ENCODE data around the gene ZBTB4.

ZBTB4 gene

GRCh38 chr17:7429722-7430121 is 49.7 kb downstream of the ZBTB4 start:
- no peak overlapping the region for H3K4me3 ChIP-seq (ENCODE audit: low read depth, low read length)
- TF ChIP-seq CTCF (IDR thresholded peaks at IDR 0.05; ENCODE audit: low read depth, low read length), result no peak

- no peak within 1 kb of the TSS for H3K4me3 ChIP-seq (ENCODE audit: low read depth, low read length)
- TF ChIP-seq CTCF (IDR thresholded peaks at IDR 0.05; ENCODE audit: low read depth, low read length), result no peak
Observed at GRCh38 chr17:7428557-7428956, 50.9 kb downstream of the ZBTB4 start, which contains the start of gene SPEM3. Gene SPEM3, plus strand, starts transcription at chr17:7428857. Its CDS starts 46 bp downstream, at chr17:7428903.

- TF ChIP-seq CTCF (IDR thresholded peaks at IDR 0.05; ENCODE audit: low read depth, low read length), result no peak
- H3K4me3 ChIP-seq (ENCODE audit: low read depth, low read length), result no peak overlapping the region
Observed at GRCh38 chr17:7427549-7427948, 51.9 kb downstream of the ZBTB4 start.

- TF ChIP-seq CTCF (IDR thresholded peaks at IDR 0.05; ENCODE audit: low read depth, low read length), result no peak
- H3K4me3 ChIP-seq (ENCODE audit: low read depth, low read length), result no peak overlapping the region
Observed at GRCh38 chr17:7426896-7427489, 52.4 kb downstream of the ZBTB4 start.

- no peak overlapping the region for H3K4me3 ChIP-seq (ENCODE audit: low read depth, low read length)
- no peak for TF ChIP-seq CTCF (IDR thresholded peaks at IDR 0.05; ENCODE audit: low read depth, low read length)
Observed at GRCh38 chr17:7426203-7426863, 53.1 kb downstream of the ZBTB4 start.

- no peak for TF ChIP-seq CTCF (IDR thresholded peaks at IDR 0.05; ENCODE audit: low read depth, low read length)
- H3K4me3 ChIP-seq (ENCODE audit: low read depth, low read length), result no peak overlapping the region
Observed at GRCh38 chr17:7425756-7426155, 53.7 kb downstream of the ZBTB4 start.

GRCh38 chr17:7425316-7425715 is 54.1 kb downstream of the ZBTB4 start, which contains the start of gene SPEM2:
Gene SPEM2, plus strand, starts transcription at chr17:7425616. Its CDS starts 73 bp downstream, at chr17:7425689.
- H3K4me3 ChIP-seq (ENCODE audit: low read depth, low read length), result no peak within 1 kb of the TSS
- TF ChIP-seq CTCF (IDR thresholded peaks at IDR 0.05; ENCODE audit: low read depth, low read length), result no peak
